ENCODE results near the gene IDH3G.
A peak's percentile ranks its signal among the peaks of the same experiment; 100 is the strongest.

Gene IDH3G

GRCh38 chrX:153784325-153784967 lies 9.7 kb downstream of the IDH3G start:
- no peak for DNase-seq

GRCh38 chrX:153783378-153784013 lies 10.7 kb downstream of the IDH3G start:
- DNase-seq, result no peak

GRCh38 chrX:153782871-153783270 lies 11.3 kb downstream of the IDH3G start:
- no peak for DNase-seq

GRCh38 chrX:153782313-153782712 lies 11.9 kb downstream of the IDH3G start:
- DNase-seq, result peak in 1 of 2 experiments; percentile 6

GRCh38 chrX:153781428-153782047 lies 12.6 kb downstream of the IDH3G start:
- DNase-seq, result no peak

GRCh38 chrX:153780678-153781427 lies 13.3 kb downstream of the IDH3G start, which contains the start of gene SRPK3:
Gene SRPK3 (plus strand): TSS chrX:153781041. CDS start chrX:153781087, 46 bp downstream.
- DNase-seq, result no peak

GRCh38 chrX:153779891-153780677 lies 14.1 kb downstream of the IDH3G start:
- DNase-seq, result no peak

- DNase-seq, result no peak
Measured at GRCh38 chrX:153778684-153779101, 15.5 kb downstream of the IDH3G start.

- no peak for DNase-seq
Measured at GRCh38 chrX:153778181-153778580, 16.0 kb downstream of the IDH3G start.

GRCh38 chrX:153777261-153778090 lies 16.7 kb downstream of the IDH3G start:
- DNase-seq, result no peak

- no peak for DNase-seq
Measured at GRCh38 chrX:153776611-153777045, 17.5 kb downstream of the IDH3G start.

- no peak for DNase-seq
Measured at GRCh38 chrX:153776120-153776599, 18.0 kb downstream of the IDH3G start.

- no peak for DNase-seq
Measured at GRCh38 chrX:153775293-153776119, 18.7 kb downstream of the IDH3G start.

- DNase-seq, result no peak
Measured at GRCh38 chrX:153774576-153775292, 19.4 kb downstream of the IDH3G start.

GRCh38 chrX:153773741-153774575 lies 20.2 kb downstream of the IDH3G start:
- DNase-seq, result no peak

GRCh38 chrX:153773218-153773611 lies 21.0 kb downstream of the IDH3G start:
- no peak for DNase-seq

- no peak for DNase-seq
Measured at GRCh38 chrX:153772316-153773217, 21.6 kb downstream of the IDH3G start.

All from NCI-H187 (cell line).